Measurements from ENCODE around the gene UBR4. TPM values are rescaled to one million over a fixed set of nuclear protein-coding genes. Genes with fewer than 3 reads are reported as not detected.

Gene UBR4
- total RNA-seq, 1 experiment from 2014 or later: 131 TPM

GRCh38 chr1:19121192-19121591 lies 88.9 kb downstream of the UBR4 start:
- H3K9ac ChIP-seq (ENCODE audit: extremely low read depth, insufficient read length, low read length): no peak overlapping the region
- no peaks in the 10 kb centered on the region for H3K9me3 ChIP-seq (ENCODE audit: control insufficient read depth, low read depth, low read length)
- no peak overlapping the region for H2BK12ac ChIP-seq (ENCODE audit: insufficient read length, low read depth, low read length)
- H4K20me1 ChIP-seq (ENCODE audit: control insufficient read depth, insufficient read depth, insufficient read length): no peaks in the 10 kb centered on the region
- H3K27ac Mint-ChIP-seq: no peak overlapping the region
- no peak overlapping the region for H3K27ac ChIP-seq (ENCODE audit: insufficient read length, low read depth, low read length)
- H3K18ac ChIP-seq (ENCODE audit: insufficient read length, low read depth, low read length): no peak overlapping the region
- no peak overlapping the region for H3K14ac ChIP-seq (ENCODE audit: insufficient read depth, low read length)
- peaks cover 0 to 1% of the 10 kb centered on the region in 2 experiments; a peak in 2 of 4 replicates for H3K4me1 Mint-ChIP-seq
- no peak overlapping the region for H2BK5ac ChIP-seq (ENCODE audit: insufficient read length, low read length)
- H3K9me3 Mint-ChIP-seq: no peaks in the 10 kb centered on the region
- H2BK15ac ChIP-seq (ENCODE audit: low read depth, low read length): no peak overlapping the region
- H3K79me2 ChIP-seq (ENCODE audit: insufficient read depth, low read length): no peaks in the 10 kb centered on the region
- H3T11ph ChIP-seq (ENCODE audit: low read length): no peak overlapping the region
- no peaks in the 10 kb centered on the region for H3K27me3 ChIP-seq (ENCODE audit: insufficient read depth, low read length)
- DNase-seq: no peak
- no peak overlapping the region for H2AFZ ChIP-seq (ENCODE audit: low read length)
- no peaks in the 10 kb centered on the region for H3K27me3 Mint-ChIP-seq (ENCODE audit: low read depth)
- WGBS (ENCODE audit: extremely low coverage, insufficient read length, low lambda C conversion rate): no CpG with 5 or more reads among the region's 7 CpGs
- H4K8ac ChIP-seq (replicated peaks; ENCODE audit: insufficient read length, low read depth, low read length): no peak overlapping the region
- no peaks in the 10 kb centered on the region for H3K23me2 ChIP-seq (ENCODE audit: insufficient read length, low read depth, low read length, poor library complexity, severe bottlenecking)
- no peak overlapping the region for H3K4me2 ChIP-seq (ENCODE audit: insufficient read depth, insufficient read length, low read length)
- no peaks in the 10 kb centered on the region for H3K79me1 ChIP-seq (ENCODE audit: insufficient read depth, low read depth, low read length, poor library complexity, severe bottlenecking)
- no peak overlapping the region for H4K91ac ChIP-seq (ENCODE audit: insufficient read length, low read depth, low read length)
- H3K23ac ChIP-seq (ENCODE audit: insufficient read length, low read depth, low read length): no peak overlapping the region
- no peak overlapping the region for H2BK120ac ChIP-seq (ENCODE audit: low read depth, low read length, poor library complexity, severe bottlenecking)
- no peak overlapping the region for H3K4me3 Mint-ChIP-seq
- H3K36me3 Mint-ChIP-seq (ENCODE audit: insufficient read depth in 1 of 3, low read depth in 3 of 3): peaks cover 64 to 98% (median 92%) of the 10 kb centered on the region in 3 experiments; a peak in 6 of 7 replicates
- TF ChIP-seq CTCF (conservative IDR thresholded peaks at IDR 0.05): no peak
- H2AK5ac ChIP-seq (ENCODE audit: insufficient read length, low read length): no peak overlapping the region
- no peak overlapping the region for H3K4ac ChIP-seq (ENCODE audit: low read depth, low read length)
- no peak overlapping the region for H4K5ac ChIP-seq (ENCODE audit: insufficient read length, low read depth, low read length)
- no peak overlapping the region for H3K56ac ChIP-seq (ENCODE audit: insufficient read length, low read depth, low read length)
- no peak overlapping the region for H2BK20ac ChIP-seq (ENCODE audit: low read depth, low read length, poor library complexity, severe bottlenecking)
- H3K4me1 ChIP-seq (ENCODE audit: insufficient read depth, low read length): no peaks in the 10 kb centered on the region
